ENCODE data around the gene GTF2A1. TPM values are rescaled to one million over a fixed set of nuclear protein-coding genes. Genes with fewer than 3 reads are reported as not detected.

GTF2A1 gene
- total RNA-seq, 4 donors from 2014 or later = 32.1 to 39.7 (median 35.5) TPM

GRCh38 chr14:81161088-81161487 lies 59.7 kb downstream of the GTF2A1 start:
- no peak for TF ChIP-seq POLR2A (IDR thresholded peaks at IDR 0.05)
- TF ChIP-seq CTCF (IDR thresholded peaks at IDR 0.05) = no peak
- no peak overlapping the region for H3K4me3 ChIP-seq (ENCODE audit: low read depth, poor library complexity, severe bottlenecking)
- intact Hi-C loops (cut with DNase I; ENCODE audit: low total_unique reads) = no loop called here
- DNase-seq (ENCODE audit: low spot score in 2 of 2) = no peak
- WGBS, 2 donors = 75 to 76% methylated on average over 7 of the region's 7 CpGs

- 86 to 91% methylated on average over 1 of the region's 1 CpG for WGBS, 2 donors
- TF ChIP-seq POLR2A (IDR thresholded peaks at IDR 0.05) = no peak
- no peak for TF ChIP-seq CTCF (IDR thresholded peaks at IDR 0.05)
- H3K4me3 ChIP-seq (ENCODE audit: low read depth, poor library complexity, severe bottlenecking) = no peak overlapping the region
- intact Hi-C loops (cut with DNase I; ENCODE audit: low total_unique reads) = no loop called here
- DNase-seq (ENCODE audit: low spot score in 2 of 2) = no peak
These were observed 63.3 kb downstream of the GTF2A1 start for GRCh38 chr14:81157431-81157830.

GRCh38 chr14:81153187-81153586 lies 67.6 kb downstream of the GTF2A1 start:
- intact Hi-C loops (cut with DNase I; ENCODE audit: low total_unique reads) = no loop called here
- DNase-seq (ENCODE audit: low spot score in 2 of 2) = no peak
- 71 to 83% methylated on average over 1 of the region's 1 CpG for WGBS, 2 donors
- no peak overlapping the region for H3K4me3 ChIP-seq (ENCODE audit: low read depth, poor library complexity, severe bottlenecking)
- TF ChIP-seq CTCF (IDR thresholded peaks at IDR 0.05) (no peak), POLR2A (IDR thresholded peaks at IDR 0.05) (no peak)

- no peak for DNase-seq (ENCODE audit: low spot score in 2 of 2)
- TF ChIP-seq POLR2A (IDR thresholded peaks at IDR 0.05) = no peak
- TF ChIP-seq CTCF (IDR thresholded peaks at IDR 0.05) = no peak
- WGBS, 2 donors = 73 to 74% methylated on average over 4 of the region's 4 CpGs
- H3K4me3 ChIP-seq (ENCODE audit: low read depth, poor library complexity, severe bottlenecking) = no peak overlapping the region
- intact Hi-C loops (cut with DNase I; ENCODE audit: low total_unique reads) = no loop called here
These were observed 72.1 kb downstream of the GTF2A1 start for GRCh38 chr14:81148635-81149034.

- TF ChIP-seq CTCF (IDR thresholded peaks at IDR 0.05) = no peak
- no peak for TF ChIP-seq POLR2A (IDR thresholded peaks at IDR 0.05)
- intact Hi-C loops (cut with DNase I; ENCODE audit: low total_unique reads) = no loop called here
- WGBS, 2 donors = 51 to 55% methylated on average over 2 of the region's 2 CpGs
- DNase-seq (ENCODE audit: low spot score in 2 of 2) = no peak
- H3K4me3 ChIP-seq (ENCODE audit: low read depth, poor library complexity, severe bottlenecking) = no peak overlapping the region
These were observed 73.4 kb downstream of the GTF2A1 start for GRCh38 chr14:81147140-81147897.
